Cardiac fibroblast (primary cell): ENCODE results near the gene RAP1GDS1.

Experiments used
- DNase-seq, 2 donors: peaks; one replicate each; pipeline versions ENCODE4 v3.0.0 to v3.0.0-alpha.2; 2010; ENCODE audit warnings: low read depth in 2 of 2
- H3K4me3 ChIP-seq, 2 donors: replicated peaks in 1 of 2; 1 replicate in 1 of 2; 2 replicates in 1 of 2; pipeline ENCODE4 v1.5.1; 2011; ENCODE audit warnings: low read depth in 2 of 2, low read length in 2 of 2, mild to moderate bottlenecking in 2 of 2, moderate library complexity in 1 of 2
- TF ChIP-seq, protein P1 (sequence below): IDR thresholded peaks from one replicate; pipeline ENCODE4 v1.5.1; 2011; ENCODE audit warnings: low read depth, mild to moderate bottlenecking, low read length, inconsistent platforms

Gene RAP1GDS1

DNA sequence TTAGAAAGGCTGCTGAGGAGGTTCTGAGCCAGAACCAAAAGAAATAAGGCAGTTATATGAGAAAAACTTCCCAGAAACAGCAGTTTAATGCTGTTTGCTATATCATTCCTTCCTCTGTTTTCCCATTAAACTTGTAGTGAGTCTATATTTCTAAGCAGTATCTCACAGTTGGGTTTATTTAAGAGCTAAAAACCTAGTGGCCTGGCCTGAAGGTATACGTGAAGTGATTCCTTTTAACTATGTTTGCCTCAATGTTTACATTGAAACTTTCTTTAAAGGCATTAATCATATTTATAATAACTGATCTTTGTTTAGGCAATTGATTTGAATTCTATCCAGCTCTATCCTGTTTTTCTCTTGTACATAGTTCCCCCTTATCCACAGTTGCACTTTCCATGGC is 19.1 kb upstream of the RAP1GDS1 start:
- no peak for DNase-seq
- TF ChIP-seq, protein P1, sequence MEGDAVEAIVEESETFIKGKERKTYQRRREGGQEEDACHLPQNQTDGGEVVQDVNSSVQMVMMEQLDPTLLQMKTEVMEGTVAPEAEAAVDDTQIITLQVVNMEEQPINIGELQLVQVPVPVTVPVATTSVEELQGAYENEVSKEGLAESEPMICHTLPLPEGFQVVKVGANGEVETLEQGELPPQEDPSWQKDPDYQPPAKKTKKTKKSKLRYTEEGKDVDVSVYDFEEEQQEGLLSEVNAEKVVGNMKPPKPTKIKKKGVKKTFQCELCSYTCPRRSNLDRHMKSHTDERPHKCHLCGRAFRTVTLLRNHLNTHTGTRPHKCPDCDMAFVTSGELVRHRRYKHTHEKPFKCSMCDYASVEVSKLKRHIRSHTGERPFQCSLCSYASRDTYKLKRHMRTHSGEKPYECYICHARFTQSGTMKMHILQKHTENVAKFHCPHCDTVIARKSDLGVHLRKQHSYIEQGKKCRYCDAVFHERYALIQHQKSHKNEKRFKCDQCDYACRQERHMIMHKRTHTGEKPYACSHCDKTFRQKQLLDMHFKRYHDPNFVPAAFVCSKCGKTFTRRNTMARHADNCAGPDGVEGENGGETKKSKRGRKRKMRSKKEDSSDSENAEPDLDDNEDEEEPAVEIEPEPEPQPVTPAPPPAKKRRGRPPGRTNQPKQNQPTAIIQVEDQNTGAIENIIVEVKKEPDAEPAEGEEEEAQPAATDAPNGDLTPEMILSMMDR: no peak
- H3K4me3 ChIP-seq: no peak overlapping the region

DNA sequence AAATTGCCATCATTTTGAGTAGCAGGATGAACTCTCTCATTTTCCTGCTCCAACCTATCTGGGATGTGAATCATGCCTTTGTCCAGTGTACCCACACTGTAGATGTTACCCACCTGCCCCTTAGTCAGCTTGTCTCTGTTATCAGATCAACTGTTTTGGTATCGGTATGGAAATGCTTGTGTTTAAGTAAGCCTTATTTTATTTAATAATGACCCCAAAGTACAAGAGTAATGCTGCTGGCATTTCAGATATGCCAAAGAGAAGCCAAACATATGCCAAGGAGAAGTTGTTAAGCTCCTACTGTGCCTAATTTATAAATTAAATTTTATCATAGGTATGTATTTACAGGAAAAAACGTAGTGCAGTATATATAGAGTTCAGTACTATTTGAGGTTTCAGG is 18.6 kb upstream of the RAP1GDS1 start:
- no peak overlapping the region for H3K4me3 ChIP-seq
- DNase-seq: no peak
- TF ChIP-seq, protein P1: no peak

DNA sequence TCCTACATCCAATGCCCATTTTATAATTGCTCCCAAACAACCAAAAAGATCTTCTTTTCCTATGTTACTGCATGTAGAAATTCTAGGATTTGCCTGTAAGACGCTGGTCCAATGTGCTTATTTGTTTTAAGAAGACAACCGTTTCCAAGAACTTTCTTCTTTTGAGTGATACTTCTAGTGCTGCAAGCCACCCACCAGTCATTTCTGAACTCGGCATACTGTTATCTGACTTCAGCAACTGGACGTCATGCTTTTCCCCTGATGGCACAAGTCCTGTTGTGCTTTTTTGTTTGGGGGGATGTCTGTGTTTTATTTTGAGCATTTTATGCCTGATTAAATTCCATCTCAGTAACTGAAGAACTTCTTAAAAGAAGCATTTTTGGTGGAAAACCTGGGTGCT is 16.0 kb upstream of the RAP1GDS1 start:
- TF ChIP-seq, protein P1: no peak
- DNase-seq: no peak
- no peak overlapping the region for H3K4me3 ChIP-seq

DNA sequence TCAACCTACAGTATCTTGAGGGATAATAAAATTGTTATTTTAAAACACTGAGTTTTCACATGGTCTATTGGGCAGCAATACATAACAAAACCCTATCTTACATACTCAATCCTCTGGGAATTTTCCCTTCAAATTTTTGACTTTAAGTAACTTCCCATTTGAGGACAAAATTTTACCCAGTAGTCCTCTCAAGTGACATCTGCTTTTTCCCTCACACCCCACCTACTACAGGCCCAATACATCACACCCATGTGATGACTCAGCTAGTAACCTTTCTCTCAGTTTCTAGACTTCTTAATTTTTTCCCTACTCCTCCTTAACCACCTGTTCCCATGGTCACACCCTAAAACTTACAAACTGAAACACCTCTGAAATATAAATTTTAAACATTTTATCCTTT is 12.2 kb upstream of the RAP1GDS1 start:
- no peak for DNase-seq
- TF ChIP-seq, protein P1: no peak
- no peak overlapping the region for H3K4me3 ChIP-seq

DNA sequence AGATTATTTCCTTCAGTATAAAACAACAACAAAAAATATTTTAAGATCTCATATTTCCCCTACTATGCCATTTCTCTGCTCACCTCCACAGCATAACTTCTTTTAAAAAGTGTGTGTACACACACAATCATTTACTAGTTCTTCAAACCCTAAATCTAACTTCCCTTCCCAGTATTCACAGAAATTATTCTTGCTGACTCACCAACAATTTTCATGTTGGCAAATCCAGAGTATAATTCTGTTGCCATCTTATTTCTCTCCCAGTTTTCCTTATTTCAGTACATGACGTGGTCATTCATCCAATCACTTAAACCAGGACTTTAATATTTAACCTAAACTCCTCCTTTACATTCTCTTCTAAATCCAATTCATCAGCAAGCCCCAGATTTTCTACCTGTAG is 11.4 kb upstream of the RAP1GDS1 start:
- TF ChIP-seq, protein P1: no peak
- H3K4me3 ChIP-seq: no peak overlapping the region
- no peak for DNase-seq

DNA sequence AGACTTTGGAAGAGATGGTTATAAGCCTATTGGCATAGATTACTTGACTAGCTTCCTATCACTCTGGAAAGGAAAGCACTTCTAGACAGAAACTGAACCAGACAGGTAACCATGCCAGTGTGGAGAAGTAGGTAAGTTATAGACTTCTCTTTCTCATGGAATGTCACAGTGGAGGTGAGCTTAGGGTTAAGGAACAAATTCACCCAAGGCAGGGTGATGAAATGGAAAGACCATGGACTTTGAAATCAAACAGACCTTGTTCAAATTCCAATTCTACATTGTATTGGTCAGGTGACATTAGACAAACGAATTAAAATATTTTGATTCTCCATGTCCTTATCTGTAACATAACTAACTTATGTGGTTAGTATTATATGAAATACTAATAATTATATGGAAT is 7.7 kb upstream of the RAP1GDS1 start:
- TF ChIP-seq, protein P1: no peak
- DNase-seq: no peak
- H3K4me3 ChIP-seq: no peak overlapping the region

DNA sequence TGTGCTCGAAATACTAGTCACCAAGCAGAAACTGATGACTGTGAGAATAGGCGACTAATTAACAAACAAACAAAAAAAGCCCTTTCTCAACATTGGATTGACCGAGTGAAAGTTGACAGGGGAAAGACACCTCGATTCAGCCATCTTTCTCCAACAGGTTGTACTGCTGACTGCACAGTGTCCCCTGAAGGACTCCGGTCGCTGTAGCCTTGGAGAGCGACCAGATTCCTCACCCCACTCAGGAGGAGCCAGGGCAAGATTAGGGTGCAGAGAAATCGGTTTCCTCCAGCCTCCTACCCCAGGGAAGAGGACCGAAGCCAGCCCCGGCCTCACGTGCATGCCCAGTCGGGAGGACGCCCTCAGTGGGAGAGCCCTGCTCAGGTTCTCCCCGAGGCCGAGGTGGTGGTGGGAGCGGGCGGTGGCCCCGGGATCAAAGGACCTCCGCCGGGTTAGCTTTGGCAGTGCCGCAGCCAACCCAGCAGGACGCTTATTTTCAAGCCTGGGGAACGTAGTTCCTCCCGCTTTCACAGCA is 1.1 kb upstream of the RAP1GDS1 start:
- peak in 1 of 2 donors; percentile 26 for DNase-seq
- H3K4me3 ChIP-seq: peak overlapping the region; percentile 74 to 78
- TF ChIP-seq, protein P1: no peak
